HG02840 (cell line): ENCODE results near the gene COLQ.
"Not testable (repeated sequence)": the region's sequence is repeated elsewhere in the genome, so short reads cannot be mapped to it uniquely, and the experiment has no call there.

Experiments used
- ATAC-seq: cut with Tn5 transposase; IDR thresholded peaks from one replicate; pipeline ENCODE4 v1.9.1; 2021; ENCODE audit warnings: mild to moderate bottlenecking, moderate library complexity, moderate number of reproducible peaks; ENCODE audit not compliant: unreplicated experiment, low FRiP score

COLQ gene

GRCh38 chr3:15431256-15431837 lies 90.2 kb downstream of the COLQ start:
- ATAC-seq: no peak

- ATAC-seq: no peak
These were observed 90.9 kb downstream of the COLQ start for GRCh38 chr3:15430624-15431023.

GRCh38 chr3:15429080-15429479 lies 92.4 kb downstream of the COLQ start:
- ATAC-seq: no peak

GRCh38 chr3:15428539-15428938 lies 93.0 kb downstream of the COLQ start:
- ATAC-seq: no peak

GRCh38 chr3:15427981-15428380 lies 93.5 kb downstream of the COLQ start:
- no peak for ATAC-seq

- peak; percentile 83 for ATAC-seq
These were observed 94.2 kb downstream of the COLQ start, which contains the start of the genes EAF1 and METTL6 for GRCh38 chr3:15427182-15427880. Gene EAF1, plus strand, starts transcription at chr3:15427598. Its CDS starts 182 bp downstream, at chr3:15427780. Gene METTL6, minus strand, starts transcription at chr3:15427544. Its CDS starts 1,033 bp downstream, at chr3:15426511.

- ATAC-seq: no peak
These were observed 94.9 kb downstream of the COLQ start for GRCh38 chr3:15426579-15427118.

- no peak for ATAC-seq
These were observed 100.6 kb downstream of the COLQ start for GRCh38 chr3:15420871-15421270.

- ATAC-seq: not testable (repeated sequence)
These were observed 110.5 kb downstream of the COLQ start for GRCh38 chr3:15410966-15411365.

GRCh38 chr3:15409774-15410173 lies 111.7 kb downstream of the COLQ start:
- no peak for ATAC-seq

- no peak for ATAC-seq
These were observed 112.3 kb downstream of the COLQ start for GRCh38 chr3:15409239-15409638.

GRCh38 chr3:15405448-15406050 lies 116.0 kb downstream of the COLQ start:
- ATAC-seq: no peak

- ATAC-seq: no peak
These were observed 116.7 kb downstream of the COLQ start for GRCh38 chr3:15404767-15405166.

- no peak for ATAC-seq
These were observed 117.5 kb downstream of the COLQ start for GRCh38 chr3:15403965-15404364.

- no peak for ATAC-seq
These were observed 118.0 kb downstream of the COLQ start for GRCh38 chr3:15403495-15403894.

- ATAC-seq: no peak
These were observed 119.6 kb downstream of the COLQ start for GRCh38 chr3:15401936-15402335.
